ENCODE data around the gene CORO2A.
"Not testable (repeated sequence)": the region's sequence is repeated elsewhere in the genome, so short reads cannot be mapped to it uniquely, and the experiment has no call there.

Gene CORO2A

DNA sequence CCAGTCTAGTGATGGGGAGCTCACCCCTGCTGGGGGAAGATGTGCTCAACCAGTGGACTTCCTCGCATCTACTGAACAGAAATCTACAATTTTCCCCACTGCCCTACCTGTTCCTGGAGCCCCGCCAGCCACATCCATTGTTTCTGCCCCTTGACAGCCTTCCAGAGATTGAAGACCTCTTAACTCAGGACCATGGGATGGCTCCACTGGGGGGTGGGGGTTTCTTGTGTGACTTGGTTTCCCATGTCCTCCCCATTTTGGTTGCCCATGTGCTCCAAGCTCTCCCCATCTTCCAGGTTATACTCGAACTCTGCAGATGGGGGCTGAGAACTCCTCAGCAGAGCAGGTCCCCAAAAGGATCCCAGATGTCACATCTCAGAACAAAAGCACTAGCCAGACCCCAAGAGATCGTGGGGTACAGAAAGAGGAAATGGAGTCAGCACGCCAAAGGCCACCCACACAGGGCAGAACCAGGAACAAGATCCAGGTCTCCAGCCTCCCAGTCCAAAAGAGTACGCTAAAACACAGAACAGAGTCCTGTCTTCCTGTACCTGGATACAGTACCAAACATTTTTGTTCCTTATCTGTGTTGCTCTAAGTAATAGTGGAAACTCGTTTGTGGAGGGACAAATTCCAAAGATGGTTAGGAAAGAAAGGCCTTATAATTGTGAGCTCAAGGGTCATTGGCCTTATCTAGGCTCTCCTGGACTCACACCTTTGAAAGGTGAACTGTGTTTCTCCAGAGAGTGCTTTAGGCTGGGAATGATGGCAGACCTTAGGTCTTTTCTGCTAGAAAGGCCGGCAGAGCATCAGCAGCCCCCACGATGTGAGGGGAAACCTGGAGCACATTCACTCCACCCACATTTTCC, 15.8 kb downstream of the CORO2A start:
- DNase-seq (ENCODE audit: low read depth): no peak
- H3K4me3 ChIP-seq (ENCODE audit: low read depth, low read length): no peak overlapping the region

DNA sequence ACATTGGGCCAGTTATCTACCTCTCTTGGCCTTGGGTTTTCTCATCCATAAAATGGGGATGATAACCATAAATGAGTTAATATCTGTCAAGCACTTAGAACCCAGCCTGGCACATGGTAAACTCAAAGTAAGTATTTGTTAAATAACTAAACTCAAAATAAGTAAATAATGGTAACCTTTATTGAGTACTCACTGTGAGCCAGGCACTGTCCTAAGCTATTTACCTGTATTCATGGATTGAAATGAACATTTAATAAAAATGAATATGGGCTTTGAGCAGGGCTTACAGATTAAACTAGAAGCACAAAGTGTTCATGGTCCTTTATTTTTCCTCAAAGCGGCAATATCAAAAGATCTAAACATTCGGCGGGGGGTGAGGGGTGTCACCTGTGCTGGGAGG, 16.7 kb downstream of the CORO2A start:
- no peak overlapping the region for H3K4me3 ChIP-seq (ENCODE audit: low read depth, low read length)
- no peak for DNase-seq (ENCODE audit: low read depth)

DNA sequence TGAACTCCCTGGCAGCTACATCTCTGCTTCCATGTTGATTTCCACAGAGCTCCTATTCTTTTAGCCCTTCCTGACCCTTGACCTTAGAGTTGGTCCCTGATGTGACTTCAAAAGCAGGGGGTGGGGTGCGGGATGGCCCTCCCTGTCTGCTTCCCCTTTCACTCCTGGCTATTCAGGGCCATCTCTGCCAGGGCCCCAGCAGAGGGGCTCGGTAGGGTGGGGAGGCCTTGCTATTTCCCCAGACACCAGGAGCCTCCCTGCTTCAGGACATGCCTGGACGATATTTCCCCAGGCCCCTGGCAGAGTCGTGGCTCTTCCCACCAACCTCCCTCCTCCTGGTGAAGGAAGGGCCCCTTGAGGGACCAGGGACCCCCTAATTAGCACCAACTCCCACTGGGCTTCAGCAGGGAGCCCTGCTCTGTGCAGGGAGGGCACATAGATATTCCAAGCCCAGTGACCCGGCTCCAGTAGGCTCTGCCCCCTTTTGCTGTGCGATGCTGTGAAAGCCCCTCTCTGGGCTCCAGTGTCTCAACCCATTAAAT, 17.3 kb downstream of the CORO2A start:
- H3K4me3 ChIP-seq (ENCODE audit: low read depth, low read length): no peak overlapping the region
- no peak for DNase-seq (ENCODE audit: low read depth)

DNA sequence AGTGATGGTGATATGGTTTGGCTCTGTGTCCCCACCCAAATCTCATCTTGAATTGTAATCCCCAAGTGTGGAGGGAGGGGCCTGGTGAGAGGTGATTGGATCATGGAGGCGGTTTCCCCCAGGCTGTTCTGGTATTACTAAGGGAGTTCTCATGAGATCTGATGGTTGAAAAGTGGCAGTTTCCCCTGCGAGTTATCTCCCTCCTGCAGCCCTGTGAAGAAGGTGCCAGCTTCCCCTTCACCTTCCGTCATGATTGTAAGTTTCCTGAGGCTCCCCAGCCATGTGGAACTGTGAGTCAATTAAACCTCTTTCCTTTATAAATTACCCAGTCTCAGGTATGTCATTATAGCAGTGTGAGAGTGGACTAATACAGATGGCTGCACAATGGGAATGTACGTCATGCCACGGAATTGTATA, 17.9 kb downstream of the CORO2A start:
- DNase-seq (ENCODE audit: low read depth); H3K4me3 ChIP-seq (ENCODE audit: low read depth, low read length): not testable (repeated sequence)

DNA sequence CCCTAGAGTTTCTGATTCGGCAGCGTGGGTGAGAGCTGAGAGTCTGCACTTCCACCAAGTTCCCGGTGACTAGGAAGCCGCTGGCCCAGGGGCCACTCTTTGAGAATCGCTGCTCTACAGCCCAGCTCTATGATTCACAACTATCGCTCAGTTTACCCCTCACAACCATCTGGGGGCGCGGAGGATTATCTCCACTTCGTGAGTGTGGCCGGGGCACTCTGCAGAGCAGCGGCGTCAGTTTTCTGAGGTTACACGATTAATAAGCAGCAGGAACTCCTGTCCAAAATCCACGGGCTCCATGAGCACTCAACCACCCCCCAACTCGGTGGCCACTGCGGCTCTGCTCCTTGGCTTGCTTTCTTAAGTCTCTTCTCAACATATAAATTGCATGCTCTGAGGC, 19.3 kb downstream of the CORO2A start:
- H3K4me3 ChIP-seq (ENCODE audit: low read depth, low read length): no peak overlapping the region
- DNase-seq (ENCODE audit: low read depth): no peak

DNA sequence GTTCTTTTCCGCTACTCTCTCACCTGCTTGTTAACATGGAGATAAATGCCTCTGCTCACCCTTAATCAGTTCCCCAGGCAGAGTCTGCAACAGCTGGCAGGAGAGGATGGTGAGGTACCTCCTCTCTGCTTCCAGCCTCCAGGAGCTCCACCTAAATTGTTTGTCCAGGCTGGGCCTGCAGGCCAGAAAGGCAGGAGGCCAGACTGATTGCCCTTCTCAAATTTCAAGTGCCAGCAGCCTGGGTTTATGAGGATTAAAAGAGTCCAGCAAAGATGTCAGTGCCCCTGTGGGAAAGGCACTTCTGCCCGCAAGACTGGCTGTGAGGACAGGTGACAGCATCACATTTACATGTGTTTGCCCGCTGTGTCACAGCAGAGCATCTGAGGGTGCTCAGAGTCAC, 19.8 kb downstream of the CORO2A start:
- DNase-seq (ENCODE audit: low read depth): no peak
- H3K4me3 ChIP-seq (ENCODE audit: low read depth, low read length): no peak overlapping the region

DNA sequence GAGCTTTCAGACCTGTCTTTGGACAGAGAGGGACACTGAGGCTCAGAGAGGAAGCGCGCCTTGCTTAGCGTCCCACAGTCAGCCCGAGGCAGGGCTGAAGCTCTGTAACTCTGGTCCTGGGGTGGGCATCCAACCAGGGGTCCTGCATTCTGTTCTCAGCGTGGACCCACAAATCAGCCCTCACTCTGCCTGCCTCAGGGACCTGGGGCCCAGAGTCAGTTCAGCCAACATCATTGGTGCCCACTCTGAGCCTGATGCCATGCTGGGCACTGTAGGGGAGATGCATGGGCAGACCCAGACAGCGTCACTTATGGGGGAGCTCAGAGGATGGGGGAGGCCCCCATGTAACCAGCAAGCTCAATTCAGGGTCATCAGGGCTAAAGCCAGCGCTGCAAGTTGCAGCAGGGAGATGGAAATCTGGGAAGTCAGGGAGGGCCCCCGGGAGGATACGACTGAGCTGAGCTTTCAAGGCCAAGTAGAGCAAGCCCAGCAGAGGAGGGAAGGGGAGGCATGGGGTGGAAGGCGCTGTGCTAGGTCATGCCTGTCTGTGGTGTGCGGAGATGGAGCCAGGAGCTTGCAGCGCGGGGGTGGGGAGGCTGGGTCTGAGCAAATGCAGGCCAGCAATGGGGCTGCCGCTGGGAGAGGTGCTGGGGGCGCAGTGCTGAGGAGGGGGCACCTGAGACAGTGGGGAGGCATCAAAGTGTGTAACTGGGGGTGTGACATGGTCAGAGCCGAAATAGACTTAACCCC, 21.1 kb downstream of the CORO2A start:
- no peak for DNase-seq (ENCODE audit: low read depth)
- no peak overlapping the region for H3K4me3 ChIP-seq (ENCODE audit: low read depth, low read length)

DNA sequence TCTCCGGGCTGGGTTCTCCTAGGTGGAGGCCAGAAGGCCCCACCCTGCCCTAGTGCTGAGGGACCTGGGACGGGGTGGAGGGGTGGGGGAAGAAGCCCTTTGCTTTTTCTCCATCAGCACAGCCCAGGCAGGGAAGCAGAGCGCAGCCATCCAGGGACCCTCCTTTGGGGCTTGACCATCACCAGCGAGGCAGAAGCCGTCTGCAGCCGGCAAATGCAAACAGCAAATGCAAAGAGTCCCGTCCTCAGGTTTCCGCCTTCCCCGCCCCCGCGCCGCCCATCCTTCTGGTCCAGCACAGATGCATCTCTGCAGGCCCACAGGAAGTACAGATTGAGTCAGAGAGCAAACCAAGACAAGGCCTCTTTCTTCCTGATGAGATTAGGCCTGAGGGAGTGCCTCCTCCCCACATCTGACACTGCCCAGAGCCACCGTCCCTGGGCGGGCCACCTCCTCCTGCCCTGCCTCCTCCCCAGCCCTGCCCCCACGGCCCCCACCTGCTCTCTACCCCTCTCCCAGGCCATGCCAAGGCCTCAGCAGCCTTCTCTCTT, 23.4 kb downstream of the CORO2A start:
- DNase-seq (ENCODE audit: low read depth): no peak
- no peak overlapping the region for H3K4me3 ChIP-seq (ENCODE audit: low read depth, low read length)

DNA sequence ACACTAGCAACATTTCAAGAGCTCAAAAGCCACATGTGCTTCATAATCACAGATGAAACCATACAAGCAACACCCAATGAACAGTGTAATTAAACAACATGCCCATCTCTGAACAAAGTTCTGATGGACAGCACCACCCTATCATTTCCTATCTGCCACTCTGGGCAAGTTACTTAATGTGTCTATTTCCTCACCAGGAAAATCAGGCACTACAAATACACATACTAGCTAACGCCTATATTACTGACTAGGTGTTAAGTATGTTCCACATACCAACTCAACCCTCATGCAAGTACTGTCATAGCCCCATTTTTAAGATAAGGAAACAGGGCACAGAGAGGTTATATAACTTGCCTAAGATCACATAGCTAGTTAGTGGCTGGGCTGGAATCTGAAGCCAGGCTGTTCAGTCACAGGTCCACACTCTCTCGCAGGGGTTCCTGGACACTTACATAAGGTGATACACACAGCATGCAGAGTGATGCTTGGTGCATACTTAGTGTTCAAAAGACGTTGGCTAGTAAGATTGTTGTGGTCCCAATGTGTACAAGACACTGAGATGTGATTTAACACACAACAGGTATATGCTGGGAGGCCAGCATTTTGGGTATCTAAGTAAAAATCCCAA, 24.2 kb downstream of the CORO2A start:
- DNase-seq (ENCODE audit: low read depth): no peak
- no peak overlapping the region for H3K4me3 ChIP-seq (ENCODE audit: low read depth, low read length)

DNA sequence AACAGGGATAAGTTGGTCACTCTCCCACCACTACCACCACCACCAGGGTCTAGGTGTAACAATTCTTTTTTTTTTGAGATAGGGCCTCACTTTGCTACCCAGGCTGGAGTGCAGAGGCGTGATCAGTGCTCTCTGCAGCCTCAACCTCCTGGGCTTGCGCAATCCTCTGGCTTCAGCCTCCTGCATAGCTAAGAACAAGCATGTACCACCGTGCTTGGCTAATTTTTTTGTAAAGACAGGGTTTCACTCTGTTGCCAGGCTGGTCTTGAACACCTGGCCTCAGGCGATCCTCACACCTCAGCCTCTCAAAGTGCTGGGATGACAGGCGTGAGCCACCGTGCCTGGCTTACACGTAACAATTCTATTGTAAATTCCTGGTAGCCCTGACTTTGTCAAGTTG, 27.5 kb downstream of the CORO2A start:
- H3K4me3 ChIP-seq (ENCODE audit: low read depth, low read length): no peak overlapping the region
- DNase-seq (ENCODE audit: low read depth): no peak

DNA sequence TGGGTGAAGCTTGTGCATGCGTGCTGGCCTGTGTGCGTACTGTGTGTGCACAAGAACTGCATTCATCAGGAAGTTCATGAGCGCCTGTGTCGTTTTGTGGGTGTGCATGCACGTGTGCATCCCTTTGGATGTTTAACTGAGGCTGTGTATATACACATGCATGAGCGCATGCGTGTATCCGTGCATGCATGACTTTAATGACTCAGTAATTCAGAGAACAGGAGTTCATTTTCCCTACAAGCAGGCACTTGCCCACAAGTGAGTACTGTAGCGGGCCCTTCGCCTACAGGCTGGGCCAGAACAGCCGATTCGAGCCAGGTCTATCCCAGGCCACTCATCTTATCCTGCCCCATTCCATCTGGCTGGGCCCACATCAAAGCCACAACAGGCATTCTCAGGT, 29.8 kb downstream of the CORO2A start:
- H3K4me3 ChIP-seq (ENCODE audit: low read depth, low read length): no peak overlapping the region

DNA sequence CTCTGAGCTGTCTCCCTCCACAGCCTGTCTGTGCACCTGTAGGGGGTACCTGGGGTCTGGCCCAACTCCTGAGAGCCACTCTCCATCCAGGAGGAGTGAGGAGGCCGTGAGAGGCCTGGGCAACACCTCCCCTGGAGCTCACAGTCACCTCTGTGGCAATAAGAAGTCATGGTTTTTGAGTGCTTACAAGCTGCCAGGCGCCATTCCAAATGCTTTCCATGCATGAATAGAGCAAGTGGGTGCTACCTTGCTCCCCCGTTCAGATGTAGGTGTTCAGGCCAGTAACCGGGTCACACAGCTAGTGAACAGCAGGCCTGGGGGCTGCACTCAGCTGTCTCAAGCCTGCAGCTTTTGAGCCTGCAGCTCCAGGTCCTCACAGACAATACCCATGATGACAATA, 30.6 kb downstream of the CORO2A start:
- H3K4me3 ChIP-seq (ENCODE audit: low read depth, low read length): no peak overlapping the region
- no peak for DNase-seq (ENCODE audit: low read depth)

More for the DNA sequence above, 29.8 kb downstream of the CORO2A start:
- DNase-seq (ENCODE audit: low read depth): no peak

DNA sequence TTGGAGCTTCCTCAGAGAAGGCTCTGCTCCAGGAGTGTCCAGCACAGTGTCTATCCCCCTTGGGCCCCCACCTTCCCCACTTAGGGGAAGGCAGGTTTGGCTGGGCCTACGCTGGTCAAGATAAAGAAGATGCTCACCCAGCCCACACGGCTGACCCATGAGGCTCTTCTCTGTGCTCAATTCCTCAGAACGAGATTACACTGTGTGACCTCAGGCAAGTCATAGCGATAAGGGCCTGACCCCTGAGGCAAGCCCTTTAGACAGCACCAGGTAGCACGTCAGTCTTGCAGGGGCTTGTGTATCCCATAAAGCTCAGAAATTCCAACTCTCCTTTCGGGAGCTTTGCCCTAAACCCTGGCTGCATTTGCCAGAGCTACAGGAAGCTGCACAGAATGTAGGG, 32.6 kb downstream of the CORO2A start:
- no peak overlapping the region for H3K4me3 ChIP-seq (ENCODE audit: low read depth, low read length)
- no peak for DNase-seq (ENCODE audit: low read depth)

DNA sequence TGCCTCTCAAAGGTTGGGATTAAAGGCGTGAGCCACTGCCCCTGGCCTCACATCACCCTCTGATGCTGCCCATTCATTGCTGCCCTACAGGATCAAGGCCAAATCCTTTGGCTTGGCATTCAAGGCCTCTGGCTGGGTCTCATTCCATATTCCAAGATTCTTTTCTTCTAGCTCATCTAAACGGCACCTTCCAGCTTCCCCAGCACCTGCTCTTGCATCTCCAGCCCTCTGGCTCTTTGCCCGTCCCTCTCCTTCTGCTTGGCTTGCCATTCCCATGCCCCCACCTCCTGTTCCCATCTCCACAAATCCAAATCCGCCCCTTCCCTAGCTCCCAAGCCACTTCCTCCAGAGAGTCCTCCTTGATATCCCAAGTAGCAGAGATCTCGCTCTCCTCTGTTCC, 33.1 kb downstream of the CORO2A start:
- no peak for DNase-seq (ENCODE audit: low read depth)
- no peak overlapping the region for H3K4me3 ChIP-seq (ENCODE audit: low read depth, low read length)

DNA sequence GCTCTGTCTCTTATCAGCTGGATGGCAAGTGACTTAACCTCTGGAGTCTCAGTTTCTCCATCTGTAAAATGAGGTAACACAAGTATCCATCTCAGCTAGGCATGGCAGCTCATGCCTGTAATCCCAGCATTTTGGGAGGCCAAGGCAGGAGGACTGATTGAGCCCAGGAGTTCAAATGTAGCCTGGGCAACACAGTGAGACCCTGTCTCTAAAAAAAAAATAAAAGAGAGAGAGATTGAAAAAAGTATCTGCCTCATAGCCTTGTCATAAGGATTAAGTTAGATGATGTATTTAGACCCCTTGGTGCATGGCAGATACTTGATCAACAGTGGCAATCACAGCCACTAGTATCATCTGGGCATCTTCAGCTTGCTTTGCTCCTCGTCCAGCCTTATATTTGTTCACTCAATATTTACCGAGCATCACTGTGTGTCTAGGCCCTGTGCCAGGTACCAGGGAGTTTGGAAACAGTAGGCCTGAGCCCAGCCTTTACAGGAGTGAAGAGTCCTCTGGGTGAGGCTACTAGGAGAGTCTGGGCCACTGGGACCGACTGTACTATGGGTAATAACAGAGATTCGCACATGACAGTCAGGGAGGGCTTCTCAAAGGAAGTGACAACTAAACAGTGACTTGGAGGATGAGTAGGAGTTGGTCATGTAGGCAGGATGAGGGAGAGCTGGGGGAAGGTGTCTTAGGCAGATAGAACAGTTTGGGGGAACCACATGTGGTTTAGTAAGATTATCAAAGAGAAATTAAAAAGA, 34.2 kb downstream of the CORO2A start:
- H3K4me3 ChIP-seq (ENCODE audit: low read depth, low read length): no peak overlapping the region
- no peak for DNase-seq (ENCODE audit: low read depth)

DNA sequence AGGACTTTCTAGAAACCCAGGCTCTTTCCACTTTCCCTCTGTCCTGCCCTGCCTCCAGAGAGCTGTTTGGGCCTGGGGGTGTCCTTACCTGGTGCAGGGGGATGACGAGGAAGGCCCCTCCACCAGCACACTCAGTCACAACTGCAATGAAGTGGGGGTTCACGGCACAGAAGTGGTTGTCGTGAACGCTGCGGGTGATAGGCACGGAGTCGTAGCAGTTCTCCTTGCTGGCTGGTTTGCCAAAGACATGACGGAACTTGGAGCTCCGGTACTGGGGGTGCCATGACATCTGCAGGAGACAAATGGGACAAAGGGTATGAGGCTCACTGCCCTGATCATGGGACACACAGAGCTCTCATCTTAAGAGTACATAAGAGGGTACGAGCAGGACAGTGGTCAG, 35.1 kb downstream of the CORO2A start:
- H3K4me3 ChIP-seq (ENCODE audit: low read depth, low read length): no peak overlapping the region
- no peak for DNase-seq (ENCODE audit: low read depth)

DNA sequence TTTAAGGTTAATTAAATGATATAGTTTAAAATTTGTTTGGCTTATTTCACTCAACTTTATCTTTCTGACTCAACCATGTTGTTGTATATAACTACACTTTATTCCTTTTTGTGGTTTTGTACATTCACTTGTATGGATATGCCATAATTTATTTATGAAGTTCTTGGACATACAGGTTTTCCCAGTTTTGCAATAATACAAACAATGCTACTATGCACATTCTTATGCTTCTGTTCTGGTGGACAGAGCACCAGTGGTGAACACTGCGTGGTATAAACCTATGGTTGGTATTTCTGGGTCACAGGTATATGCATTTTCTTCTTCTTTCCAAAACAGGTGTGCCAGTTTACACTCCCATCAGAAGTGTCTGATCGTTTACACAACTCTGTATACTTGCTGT, 37.8 kb downstream of the CORO2A start:
- no peak for DNase-seq (ENCODE audit: low read depth)

DNA sequence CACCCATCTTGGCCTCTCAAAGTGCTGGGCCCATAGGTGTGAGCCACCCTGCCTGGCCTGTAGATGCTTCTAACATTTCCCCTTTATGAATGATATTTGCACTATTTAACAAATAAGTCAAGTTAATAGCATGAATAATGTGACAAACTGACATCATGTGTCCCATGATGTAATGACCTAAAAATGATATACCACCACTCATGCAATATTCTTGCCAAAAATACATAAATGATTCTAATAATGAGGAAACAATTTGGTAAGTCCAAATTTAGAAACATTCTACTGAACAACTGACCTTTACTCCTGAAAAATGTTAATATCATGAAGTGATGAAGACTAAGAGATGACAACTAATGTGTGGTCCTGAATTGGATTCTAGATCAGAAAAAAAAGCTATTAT, 39.9 kb downstream of the CORO2A start:
- H3K4me3 ChIP-seq (ENCODE audit: low read depth, low read length): no peak overlapping the region
- DNase-seq (ENCODE audit: low read depth): no peak

More for the DNA sequence above, 37.8 kb downstream of the CORO2A start:
- no peak overlapping the region for H3K4me3 ChIP-seq (ENCODE audit: low read depth, low read length)

DNA sequence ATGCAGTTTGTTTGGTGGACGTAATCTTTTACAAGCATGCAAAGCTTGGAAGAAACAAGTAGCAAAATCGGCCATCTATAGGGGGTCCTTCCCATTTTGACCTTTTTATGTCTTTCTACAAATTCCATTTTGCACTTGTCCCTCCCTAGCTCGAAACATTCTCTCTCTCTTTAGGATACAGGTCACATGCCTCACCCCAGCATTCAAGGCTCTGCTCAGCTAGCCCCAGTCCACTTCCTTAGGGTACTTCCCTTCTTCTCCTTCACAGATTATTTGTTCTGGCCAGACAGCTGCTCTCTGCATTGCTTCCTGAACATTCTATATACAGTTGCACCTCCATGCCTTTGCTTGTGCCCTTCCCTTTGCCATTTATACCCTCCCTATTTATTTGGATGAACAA, 41.7 kb downstream of the CORO2A start:
- H3K4me3 ChIP-seq (ENCODE audit: low read depth, low read length): no peak overlapping the region
- no peak for DNase-seq (ENCODE audit: low read depth)

Measured in skeletal muscle cell (primary cell).